ENCODE results near the gene DMRTA1.
"Not testable (repeated sequence)": the region's sequence is repeated elsewhere in the genome, so short reads cannot be mapped to it uniquely, and the experiment has no call there.

Gene DMRTA1

GRCh38 chr9:22469928-22470544 is 23.4 kb downstream of the DMRTA1 start:
- DNase-seq: no peak

- DNase-seq: no peak
Observed at GRCh38 chr9:22481566-22481965, 34.9 kb downstream of the DMRTA1 start.

GRCh38 chr9:22483528-22484070 is 37.0 kb downstream of the DMRTA1 start:
- DNase-seq: no peak

GRCh38 chr9:22496197-22496596 is 49.6 kb downstream of the DMRTA1 start:
- DNase-seq: not testable (repeated sequence)

All from stimulated activated CD4-positive, alpha-beta T cell treated with anti-CD3 and anti-CD28 coated beads, Interleukin-1b, Interleukin-23, amount 100 ng/mL, for 48 hours (primary cell).